PFSK-1 (cell line): ENCODE results near the gene ELAPOR1.

Experiments
- TAF1 ChIP-seq: IDR thresholded peaks from 2 replicates; pipeline ENCODE4 v1.6.1; 2012; ENCODE audit warnings: low read length, control low read depth, borderline replicate concordance; ENCODE audit not compliant: insufficient read depth
- TF ChIP-seq, protein P1 (sequence below), 2 experiments: IDR thresholded peaks; 2 replicates each; pipeline versions ENCODE4 v1.6.1 to v1.8.0; 2011 to 2012; ENCODE audit warnings: low read depth in 2 of 2, low read length in 2 of 2, control low read depth in 1 of 2, inconsistent platforms in 1 of 2, mild to moderate bottlenecking in 1 of 2, moderate library complexity in 1 of 2; ENCODE audit not compliant: insufficient read depth in 1 of 2

DNA sequence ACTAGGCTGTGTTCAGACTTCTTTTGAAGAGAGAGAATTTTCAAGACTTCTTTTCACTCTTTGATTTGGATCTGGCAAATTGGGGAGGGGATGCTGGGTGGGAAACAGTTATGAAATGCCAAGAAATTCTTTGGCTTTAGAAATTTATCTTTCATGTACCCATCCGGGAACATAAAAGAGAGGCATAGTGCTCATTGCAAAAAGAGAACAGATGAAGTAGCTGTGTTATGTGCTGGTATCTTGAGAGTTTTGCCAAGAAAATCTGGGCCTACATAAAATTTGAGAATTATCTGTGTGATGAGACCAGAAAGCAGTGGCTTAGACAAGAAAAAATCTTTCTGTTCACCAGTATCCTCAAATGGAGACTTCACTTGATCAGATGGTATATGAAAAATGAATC, 19.0 kb upstream of the ELAPOR1 start:
- TF ChIP-seq, protein P1, sequence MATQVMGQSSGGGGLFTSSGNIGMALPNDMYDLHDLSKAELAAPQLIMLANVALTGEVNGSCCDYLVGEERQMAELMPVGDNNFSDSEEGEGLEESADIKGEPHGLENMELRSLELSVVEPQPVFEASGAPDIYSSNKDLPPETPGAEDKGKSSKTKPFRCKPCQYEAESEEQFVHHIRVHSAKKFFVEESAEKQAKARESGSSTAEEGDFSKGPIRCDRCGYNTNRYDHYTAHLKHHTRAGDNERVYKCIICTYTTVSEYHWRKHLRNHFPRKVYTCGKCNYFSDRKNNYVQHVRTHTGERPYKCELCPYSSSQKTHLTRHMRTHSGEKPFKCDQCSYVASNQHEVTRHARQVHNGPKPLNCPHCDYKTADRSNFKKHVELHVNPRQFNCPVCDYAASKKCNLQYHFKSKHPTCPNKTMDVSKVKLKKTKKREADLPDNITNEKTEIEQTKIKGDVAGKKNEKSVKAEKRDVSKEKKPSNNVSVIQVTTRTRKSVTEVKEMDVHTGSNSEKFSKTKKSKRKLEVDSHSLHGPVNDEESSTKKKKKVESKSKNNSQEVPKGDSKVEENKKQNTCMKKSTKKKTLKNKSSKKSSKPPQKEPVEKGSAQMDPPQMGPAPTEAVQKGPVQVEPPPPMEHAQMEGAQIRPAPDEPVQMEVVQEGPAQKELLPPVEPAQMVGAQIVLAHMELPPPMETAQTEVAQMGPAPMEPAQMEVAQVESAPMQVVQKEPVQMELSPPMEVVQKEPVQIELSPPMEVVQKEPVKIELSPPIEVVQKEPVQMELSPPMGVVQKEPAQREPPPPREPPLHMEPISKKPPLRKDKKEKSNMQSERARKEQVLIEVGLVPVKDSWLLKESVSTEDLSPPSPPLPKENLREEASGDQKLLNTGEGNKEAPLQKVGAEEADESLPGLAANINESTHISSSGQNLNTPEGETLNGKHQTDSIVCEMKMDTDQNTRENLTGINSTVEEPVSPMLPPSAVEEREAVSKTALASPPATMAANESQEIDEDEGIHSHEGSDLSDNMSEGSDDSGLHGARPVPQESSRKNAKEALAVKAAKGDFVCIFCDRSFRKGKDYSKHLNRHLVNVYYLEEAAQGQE (IDR thresholded peaks at IDR 0.05; ENCODE audit: insufficient read depth in 1 of 2, low read depth in 2 of 2, low read length in 2 of 2) = no peak
- TF ChIP-seq TAF1 = no peak
